Anterior cingulate cortex (tissue), 58 donors: ENCODE results near the gene LYRM1.
"Not testable (repeated sequence)": the region's sequence is repeated elsewhere in the genome, so short reads cannot be mapped to it uniquely, and the experiment has no call there.

Experiments
- DNase-seq, 58 donors: peaks; one replicate each; lab custom pipeline; 2025; lab: John Stamatoyannopoulos, UW

The LYRM1 gene

GRCh38 chr16:20900299-20901067 lies at the start of gene LYRM1, which contains the start of gene DCUN1D3:
Gene LYRM1 (plus strand): TSS chr16:20900771. CDS start chr16:20915556, 14,785 bp downstream.
Gene DCUN1D3 (minus strand): TSS chr16:20900358. CDS start chr16:20862538, 37,820 bp downstream.
- DNase-seq = peak; percentile 80 to 97 (median 94)

- no peak for DNase-seq
Measured at GRCh38 chr16:20850981-20851380, 49.6 kb upstream of the LYRM1 start.

- peak in 23 of 58 donors; percentile 2 to 72 (median 24) for DNase-seq
Measured at GRCh38 chr16:20851601-20852000, 49.0 kb upstream of the LYRM1 start.

- no peak for DNase-seq
Measured at GRCh38 chr16:20853143-20853542, 47.4 kb upstream of the LYRM1 start.

- no peak for DNase-seq
Measured at GRCh38 chr16:20853981-20854620, 46.5 kb upstream of the LYRM1 start.

- no peak for DNase-seq
Measured at GRCh38 chr16:20854963-20855362, 45.6 kb upstream of the LYRM1 start.

- DNase-seq = no peak
Measured at GRCh38 chr16:20857281-20857680, 43.3 kb upstream of the LYRM1 start.

- no peak for DNase-seq
Measured at GRCh38 chr16:20859229-20859628, 41.3 kb upstream of the LYRM1 start.

GRCh38 chr16:20859699-20860098 lies 40.9 kb upstream of the LYRM1 start:
- peak in 2 of 58 donors; percentile 8 to 19 for DNase-seq

- DNase-seq = no peak
Measured at GRCh38 chr16:20860361-20860760, 40.2 kb upstream of the LYRM1 start.

GRCh38 chr16:20860995-20861394 lies 39.6 kb upstream of the LYRM1 start:
- not testable (repeated sequence) for DNase-seq

- no peak for DNase-seq
Measured at GRCh38 chr16:20862162-20862960, 38.2 kb upstream of the LYRM1 start.

GRCh38 chr16:20864376-20864775 lies 36.2 kb upstream of the LYRM1 start:
- not testable (repeated sequence) for DNase-seq

- DNase-seq = no peak
Measured at GRCh38 chr16:20865420-20866131, 35.0 kb upstream of the LYRM1 start.

GRCh38 chr16:20866145-20866772 lies 34.3 kb upstream of the LYRM1 start:
- peak in 7 of 58 donors; percentile 14 to 39 (median 18) for DNase-seq

- no peak for DNase-seq
Measured at GRCh38 chr16:20866801-20867200, 33.8 kb upstream of the LYRM1 start.

GRCh38 chr16:20867585-20867984 lies 33.0 kb upstream of the LYRM1 start:
- no peak for DNase-seq

GRCh38 chr16:20868890-20869289 lies 31.7 kb upstream of the LYRM1 start:
- DNase-seq = peak in 54 of 58 donors; percentile 16 to 86 (median 63)

GRCh38 chr16:20870122-20870820 lies 30.3 kb upstream of the LYRM1 start:
- DNase-seq = no peak
